ENCODE data around the gene NUP188.
A peak's percentile ranks its signal among the peaks of the same experiment; 100 is the strongest.
"Not testable (repeated sequence)": the region's sequence is repeated elsewhere in the genome, so short reads cannot be mapped to it uniquely, and the experiment has no call there.

The NUP188 gene

DNA sequence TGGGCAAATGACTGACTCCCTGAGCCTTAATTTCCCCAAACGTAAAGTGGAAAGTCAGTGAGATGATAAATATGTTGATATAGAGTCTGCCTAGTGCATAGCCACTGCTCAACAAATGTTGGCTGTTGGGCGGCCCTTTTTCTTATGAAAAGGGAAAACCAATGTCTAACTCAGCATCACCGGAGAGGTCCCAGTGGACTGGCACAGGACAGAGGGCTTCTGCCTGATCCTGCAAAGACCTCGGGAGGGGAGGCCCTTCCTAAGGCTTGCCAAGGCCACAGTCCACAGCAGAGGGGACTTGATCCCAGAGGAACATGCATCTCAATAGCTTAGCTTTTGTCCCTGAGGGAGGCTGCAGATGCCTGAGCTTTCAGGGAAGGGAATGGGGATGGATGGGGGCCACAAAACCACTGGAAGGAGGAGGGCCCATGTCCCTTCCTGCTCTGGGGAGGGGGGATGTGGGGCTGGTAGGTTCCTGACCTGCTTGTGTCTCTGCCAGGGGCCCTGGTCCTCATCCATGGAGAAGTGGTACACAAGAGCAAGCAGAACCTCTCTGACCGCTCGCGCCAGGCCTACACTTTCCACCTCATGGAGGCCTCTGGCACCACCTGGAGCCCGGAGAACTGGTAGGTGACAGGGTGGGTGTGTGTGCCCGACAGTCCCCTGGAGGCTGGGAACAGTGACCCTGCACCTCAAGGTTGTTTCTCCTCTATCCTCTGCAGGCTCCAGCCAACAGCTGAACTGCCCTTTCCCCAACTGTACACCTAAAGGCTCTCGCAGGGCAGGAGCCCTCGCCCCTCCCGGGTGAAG, 6.3 kb upstream of the NUP188 start:
- DNase-seq, result no peak

DNA sequence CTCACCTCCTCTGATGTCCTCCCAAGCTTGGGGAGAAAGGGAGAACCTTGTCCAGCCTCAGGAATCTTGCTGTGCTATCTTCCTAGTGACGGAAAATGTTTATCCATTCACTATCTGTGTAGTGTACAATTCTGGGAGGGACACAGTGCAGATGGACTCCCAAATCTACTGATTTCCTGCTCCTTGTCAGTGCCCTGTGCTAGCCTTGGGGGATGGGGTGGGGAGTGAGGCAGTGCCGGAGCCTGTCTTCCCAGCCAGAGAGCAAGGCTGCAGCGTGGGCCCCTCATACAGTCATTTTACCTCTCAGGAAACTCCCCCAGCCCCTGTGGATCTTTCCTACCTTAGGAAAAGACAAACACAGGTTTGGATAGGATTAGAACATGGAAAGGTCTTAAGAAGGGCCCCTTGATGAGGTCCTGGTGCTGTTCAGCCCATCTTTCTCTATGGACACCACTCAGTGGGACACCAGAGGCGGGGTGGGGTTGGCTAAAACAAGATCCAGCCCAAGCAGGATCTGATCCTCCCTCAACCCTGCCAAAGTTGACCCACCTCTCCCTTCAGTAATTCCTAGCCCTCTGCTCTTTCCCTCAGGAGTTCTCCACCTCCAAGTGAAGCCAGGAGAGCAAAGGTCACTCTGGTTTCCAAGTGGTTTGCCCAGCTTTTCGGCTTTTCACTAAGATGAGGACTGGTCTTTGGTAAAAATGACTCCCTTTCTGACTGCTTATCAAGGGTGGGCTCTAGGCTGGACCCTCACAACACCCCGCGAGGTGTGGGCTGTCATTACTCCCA, 3.5 kb upstream of the NUP188 start:
- DNase-seq, result no peak

- not testable (repeated sequence) for DNase-seq
Measured at GRCh38 chr9:128944966-128945365, 2.5 kb upstream of the NUP188 start.

DNA sequence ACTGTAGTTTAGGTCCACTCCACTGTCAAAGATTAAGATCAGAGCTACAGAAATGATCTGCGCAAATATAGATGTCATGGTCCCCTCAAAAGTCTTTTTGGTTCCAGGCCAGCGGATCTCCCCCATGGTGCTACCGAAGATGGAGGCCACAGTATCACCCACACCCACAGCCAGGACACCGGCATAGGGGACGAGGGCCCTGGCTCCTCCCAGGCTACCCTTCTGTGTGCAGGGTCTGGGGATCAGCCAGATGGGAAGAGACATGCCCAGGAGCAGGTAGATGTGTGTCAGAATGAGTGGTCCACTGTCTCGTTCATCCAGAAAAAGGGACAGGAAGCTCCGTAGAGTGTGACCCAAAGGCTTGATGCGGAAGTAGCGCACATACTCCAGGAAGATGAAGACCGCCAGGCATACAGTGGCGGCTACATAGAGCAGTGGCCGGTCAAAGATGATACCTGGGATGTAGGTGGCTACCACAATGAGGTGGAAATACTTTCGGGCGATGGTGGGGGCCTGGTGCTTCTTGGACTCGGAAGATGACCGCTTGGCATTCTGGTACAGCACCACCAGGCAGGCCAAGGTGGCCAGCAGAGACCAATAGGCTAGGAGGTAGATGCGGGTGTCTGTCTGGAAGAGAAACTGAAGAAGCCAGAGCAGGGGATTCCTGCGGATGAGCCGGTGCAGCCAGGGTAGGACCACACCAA, 1.5 kb upstream of the NUP188 start:
- DNase-seq, result no peak

GRCh38 chr9:128946571-128947276, 775 bp upstream of the NUP188 start:
- peak in 20 of 51 donors; percentile 33 to 67 (median 54) for DNase-seq

DNA sequence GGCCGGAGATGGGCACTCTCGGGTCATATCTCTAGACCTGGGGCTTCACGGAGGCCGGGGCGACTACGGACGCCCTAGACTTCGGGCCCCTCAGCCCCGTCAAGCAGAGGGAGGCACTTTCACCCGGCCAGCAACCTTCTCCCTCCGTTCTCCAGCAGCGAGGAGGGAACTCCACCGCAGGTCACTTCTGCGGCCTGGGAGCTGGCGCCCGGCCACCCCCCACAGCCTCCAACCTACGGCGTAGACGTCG, 297 bp upstream of the NUP188 start:
- peak in 1 of 51 donors; percentile 49 for DNase-seq

- DNase-seq, result not testable (repeated sequence)
Measured at GRCh38 chr9:128961403-128961802, 13.9 kb downstream of the NUP188 start.

DNA sequence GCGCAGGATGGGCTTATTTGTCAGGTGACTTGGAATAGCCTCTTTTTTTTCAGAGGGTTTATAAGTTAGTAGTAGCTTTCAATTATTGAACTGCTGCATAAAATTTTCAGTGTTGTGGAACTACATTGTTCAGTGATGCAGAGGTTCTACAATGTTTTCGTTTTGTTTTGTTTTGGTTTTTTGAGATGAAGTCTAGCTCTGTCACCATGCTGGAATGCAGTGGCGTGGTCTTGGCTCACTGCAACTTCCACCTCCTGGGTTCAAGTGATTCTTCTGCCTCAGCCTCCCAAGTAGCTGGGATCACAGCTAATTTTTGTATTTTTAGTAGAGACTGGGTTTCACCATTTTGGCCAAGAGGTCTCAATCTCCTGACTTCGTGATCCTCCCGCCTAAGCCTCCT, 22.0 kb downstream of the NUP188 start:
- no peak for DNase-seq

GRCh38 chr9:128972956-128973355, 25.5 kb downstream of the NUP188 start:
- DNase-seq, result no peak

DNA sequence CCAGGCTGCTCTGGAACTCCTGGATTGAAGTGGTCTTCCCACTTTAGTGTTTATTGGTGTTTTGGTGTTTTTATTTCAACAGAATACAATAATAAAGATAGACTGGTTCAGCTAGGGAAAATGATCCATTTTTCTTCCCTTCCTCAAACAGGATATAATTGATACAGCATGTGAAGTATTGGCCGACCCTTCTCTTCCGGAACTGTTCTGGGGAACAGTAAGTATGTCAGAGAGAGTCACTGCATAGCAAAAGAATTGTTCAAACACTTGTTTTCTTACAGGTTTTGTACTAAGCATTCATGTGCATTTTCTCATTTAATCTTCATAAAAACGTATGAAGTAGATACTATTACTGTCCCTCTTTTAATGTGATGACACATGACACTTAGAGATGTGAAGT, 31.6 kb downstream of the NUP188 start:
- no peak for DNase-seq

DNA sequence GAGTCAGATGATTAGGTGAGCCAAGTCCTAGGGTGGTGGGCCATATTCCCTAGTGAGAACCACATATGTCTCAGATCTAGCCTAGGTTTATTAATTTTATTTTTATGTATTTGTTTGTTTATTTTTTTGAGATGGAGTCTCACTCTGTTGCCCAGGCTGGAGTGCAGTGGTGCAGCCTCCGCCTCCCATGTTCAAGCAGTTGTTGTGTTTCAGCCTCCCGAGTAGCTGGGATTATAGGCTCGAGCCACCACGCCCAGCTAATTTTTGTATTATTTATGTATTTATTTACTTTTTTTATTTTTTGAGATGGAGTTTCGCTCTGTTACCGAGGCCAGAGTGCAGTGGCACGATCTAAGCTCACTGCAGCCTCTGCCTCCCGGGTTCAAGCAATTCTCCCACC, 36.0 kb downstream of the NUP188 start:
- DNase-seq, result no peak

DNA sequence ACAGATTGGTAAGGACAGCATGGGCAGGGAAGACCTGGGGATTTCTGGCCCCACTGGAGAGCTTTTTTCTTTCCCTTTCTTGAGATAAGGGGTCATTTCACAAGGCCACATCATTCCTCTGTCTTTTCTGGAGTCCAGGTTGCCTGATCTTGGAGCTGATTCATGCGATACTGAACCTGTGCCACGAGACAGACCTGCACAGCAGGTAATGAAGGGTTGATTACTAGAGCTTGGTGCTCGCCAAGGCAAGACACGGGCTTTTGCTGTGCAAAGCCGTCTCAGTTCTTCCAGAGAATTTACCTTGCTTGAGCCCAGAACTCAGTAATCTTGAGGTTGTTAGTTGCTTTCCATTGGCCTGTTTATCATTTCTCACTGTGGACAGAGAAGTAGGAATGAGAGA, 39.2 kb downstream of the NUP188 start:
- DNase-seq, result no peak

GRCh38 chr9:128987805-128988204, 40.3 kb downstream of the NUP188 start:
- peak in 7 of 51 donors; percentile 9 to 42 (median 20) for DNase-seq

DNA sequence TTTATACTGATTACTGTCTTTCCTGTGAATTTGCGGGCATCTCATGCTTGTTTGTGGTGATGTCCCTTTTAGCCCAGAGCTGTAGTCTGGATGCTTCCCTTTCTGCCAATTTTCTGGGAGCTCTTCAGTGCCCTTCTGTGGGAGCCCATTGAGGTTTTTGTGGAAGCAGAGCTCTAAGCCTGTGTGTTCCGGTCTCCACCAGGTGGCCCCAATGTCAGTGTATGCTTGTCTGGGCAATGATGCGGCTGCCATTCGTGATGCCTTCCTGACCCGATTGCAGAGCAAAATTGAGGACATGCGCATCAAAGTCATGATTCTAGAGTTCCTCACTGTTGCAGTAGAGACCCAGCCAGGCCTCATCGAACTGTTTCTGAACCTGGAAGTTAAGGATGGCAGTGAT, 45.5 kb downstream of the NUP188 start:
- peak in 36 of 51 donors; percentile 2 to 75 (median 50) for DNase-seq

DNA sequence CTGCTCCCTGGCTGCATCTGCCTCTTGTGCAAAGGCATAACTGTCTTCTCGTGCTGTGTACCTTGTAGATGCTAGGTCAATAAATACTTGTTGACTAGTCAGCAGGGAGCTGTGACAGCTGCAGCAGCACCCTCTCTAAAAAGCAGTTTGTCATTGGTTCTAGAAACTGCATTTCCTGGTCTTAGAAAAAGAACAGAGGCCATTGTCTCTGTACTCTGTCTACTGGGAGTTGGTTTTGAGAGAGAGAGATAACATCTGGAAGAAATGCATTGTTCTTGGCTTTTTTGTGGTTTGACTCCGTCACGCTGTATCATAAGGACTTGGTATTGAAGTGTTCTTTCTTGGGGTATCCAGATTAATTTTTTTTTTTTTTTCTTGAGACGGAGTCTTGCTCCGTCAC, 48.3 kb downstream of the NUP188 start:
- peak in 5 of 51 donors; percentile 11 to 51 (median 28) for DNase-seq

DNA sequence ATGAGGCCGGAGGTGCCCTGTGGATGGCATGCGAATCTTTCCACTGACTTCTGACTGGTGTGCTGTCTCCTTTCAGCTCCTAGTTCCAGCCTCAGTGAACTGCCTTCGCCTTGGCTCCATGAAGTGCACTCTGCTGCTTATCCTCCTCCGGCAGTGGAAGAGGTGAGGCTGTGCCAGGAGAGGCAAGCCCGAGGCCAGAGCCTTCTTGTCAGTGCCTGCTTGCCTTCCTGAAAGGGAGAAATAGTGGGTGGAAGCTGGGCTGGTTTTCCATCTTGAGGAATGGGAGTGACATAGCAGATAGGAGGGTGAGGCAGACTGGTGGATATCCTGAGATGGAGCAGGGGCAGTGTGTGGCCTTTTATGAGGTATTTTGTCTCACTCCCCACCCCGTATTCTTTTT, 51.0 kb downstream of the NUP188 start:
- DNase-seq, result no peak

DNA sequence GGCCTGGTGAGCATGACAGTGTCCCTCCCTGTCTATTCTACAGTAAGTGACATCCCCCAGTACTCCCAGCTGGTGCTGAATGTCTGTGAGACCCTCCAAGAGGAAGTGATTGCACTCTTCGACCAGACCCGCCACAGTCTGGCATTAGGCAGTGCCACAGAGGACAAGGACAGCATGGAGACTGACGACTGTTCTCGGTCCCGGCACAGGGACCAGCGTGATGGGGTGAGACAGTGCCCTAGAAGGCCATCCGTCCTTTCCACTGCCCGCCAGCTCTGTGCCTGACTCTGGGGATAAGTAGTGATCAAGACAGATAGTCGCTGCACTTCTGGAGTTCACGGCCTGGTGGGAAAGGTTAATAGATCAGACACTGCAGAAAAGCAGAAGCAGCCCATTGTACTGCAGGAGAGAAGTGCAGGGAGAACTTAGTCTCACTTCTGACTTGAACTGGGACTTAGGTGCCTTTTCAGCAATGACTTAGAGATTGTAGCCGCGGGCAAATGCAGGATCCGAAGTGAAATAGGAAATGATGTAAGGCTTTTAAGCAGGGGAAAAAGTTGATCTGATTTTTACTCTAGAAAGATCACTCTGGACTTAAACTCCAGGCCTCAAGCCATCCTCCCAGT, 52.2 kb downstream of the NUP188 start:
- no peak for DNase-seq

- no peak for DNase-seq
Measured at GRCh38 chr9:129001504-129002325, 54.2 kb downstream of the NUP188 start.

DNA sequence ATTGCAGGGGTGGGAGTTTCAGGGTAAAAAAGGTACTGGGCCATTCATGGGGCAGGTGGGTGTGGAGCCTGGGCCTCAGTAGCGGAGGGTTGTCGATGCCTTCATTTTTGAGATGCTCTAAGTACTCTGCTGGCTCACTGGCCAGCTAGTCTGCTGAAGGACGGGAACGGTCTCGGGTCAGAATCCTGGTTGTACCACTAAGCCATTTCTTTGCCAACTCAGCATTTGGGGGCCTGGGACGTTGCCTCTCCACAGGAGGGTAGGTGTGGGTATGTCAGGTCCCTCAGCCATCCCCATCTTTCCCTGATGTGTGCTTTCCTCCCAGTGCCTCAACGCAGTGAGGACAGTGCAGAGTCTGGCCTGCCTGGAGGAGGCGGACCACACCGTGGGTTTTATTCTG, 55.5 kb downstream of the NUP188 start:
- DNase-seq, result no peak

DNA sequence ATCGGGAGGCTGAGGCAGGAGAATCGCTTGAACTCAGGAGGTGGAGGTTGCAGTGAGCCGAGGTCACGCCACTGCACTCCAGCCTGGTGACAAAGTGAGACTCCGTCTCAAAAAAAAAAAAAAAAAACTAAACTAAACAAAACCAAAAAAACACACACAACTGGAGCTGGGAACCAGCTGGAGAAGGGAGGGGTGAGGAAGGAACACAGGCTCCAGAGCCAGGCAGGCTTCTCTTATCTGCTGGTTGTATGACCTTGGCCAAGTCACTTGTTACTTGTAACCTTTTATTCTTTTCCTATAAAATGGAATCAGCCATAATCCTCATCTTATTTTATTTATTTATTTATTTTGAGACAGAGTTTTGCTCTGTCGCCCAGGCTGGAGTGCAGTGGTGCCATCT, 56.7 kb downstream of the NUP188 start:
- not testable (repeated sequence) for DNase-seq

Measured in hypothalamus (tissue), 51 donors.